GM23338 (cell line): ENCODE measurements around the gene SMOC1. TPM values are rescaled to one million over a fixed set of nuclear protein-coding genes. Genes with fewer than 3 reads are reported as not detected.

ENCODE experiments used
- ATAC-seq: fragments of 200-7000 bp; cut with Tn5 transposase; 3 replicates; pipeline ENCODE4 v1.9.1; 2020
- DNase-seq: peaks from one replicate; pipeline ENCODE4 v3.0.0-alpha.2; 2015; ENCODE audit warnings: low spot score
- H2AFZ ChIP-seq: fragments of 200-600 bp; sonication (generic); 2 replicates; pipeline ENCODE4 v1.8.0; 2016; ENCODE audit warnings: antibody characterized with exemption, mild to moderate bottlenecking, moderate library complexity
- H3F3A ChIP-seq: fragments of 200-600 bp; sonication (generic); replicated peaks from 2 replicates; pipeline ENCODE4 v1.8.0; 2017; ENCODE audit warnings: antibody characterized with exemption, mixed run types, low read depth
- H3K27ac ChIP-seq: fragments of 200-600 bp; sonication (generic); 2 replicates; pipeline ENCODE4 v1.6.1; 2016; ENCODE audit warnings: low read depth
- H3K27me3 ChIP-seq: fragments of 200-600 bp; sonication (generic); 2 replicates; pipeline ENCODE4 v1.8.0; 2016; ENCODE audit warnings: mild to moderate bottlenecking, mixed run types, moderate library complexity; ENCODE audit not compliant: insufficient read depth
- H3K36me3 ChIP-seq: fragments of 200-600 bp; sonication (generic); 2 replicates; pipeline ENCODE4 v1.8.0; 2016; ENCODE audit warnings: mild to moderate bottlenecking; ENCODE audit not compliant: insufficient read depth
- H3K4me1 ChIP-seq: fragments of 200-600 bp; sonication (generic); 2 replicates; pipeline ENCODE4 v1.8.0; 2016; ENCODE audit warnings: mild to moderate bottlenecking, moderate library complexity; ENCODE audit not compliant: insufficient read depth
- H3K4me2 ChIP-seq: fragments of 200-600 bp; sonication (generic); 2 replicates; pipeline ENCODE4 v1.7.1; 2017; ENCODE audit warnings: mixed run types
- H3K4me3 ChIP-seq: fragments of 200-600 bp; sonication (generic); 2 replicates; pipeline ENCODE4 v1.6.1; 2016; ENCODE audit warnings: mixed run types
- H3K79me2 ChIP-seq: fragments of 200-600 bp; sonication (generic); replicated peaks from 2 replicates; pipeline ENCODE4 v1.8.0; 2017; ENCODE audit warnings: mild to moderate bottlenecking; ENCODE audit not compliant: insufficient read depth
- H3K9me2 ChIP-seq: fragments of 200-600 bp; sonication (generic); 2 replicates; pipeline ENCODE4 v1.8.0; 2017; ENCODE audit not compliant: insufficient read depth
- H4K20me1 ChIP-seq: fragments of 200-600 bp; sonication (generic); replicated peaks from 2 replicates; pipeline ENCODE4 v1.8.0; 2017; ENCODE audit warnings: mild to moderate bottlenecking; ENCODE audit not compliant: insufficient read depth
- H3K27ac Mint-ChIP-seq: 2 replicates; pipeline ENCODE4 v1.8.0; 2020; ENCODE audit warnings: inconsistent platforms, mild to moderate bottlenecking, moderate library complexity, mixed read lengths
- H3K27me3 Mint-ChIP-seq: 3 replicates; pipeline ENCODE4 v1.8.0; 2022; ENCODE audit warnings: low read depth, mild to moderate bottlenecking, moderate library complexity, mixed read lengths, inconsistent platforms; ENCODE audit not compliant: insufficient read depth, poor library complexity
- H3K36me3 Mint-ChIP-seq: 3 replicates; pipeline ENCODE4 v1.8.0; 2021; ENCODE audit warnings: low read depth, mild to moderate bottlenecking, inconsistent platforms, moderate library complexity, mixed read lengths
- H3K4me1 Mint-ChIP-seq: 3 replicates; pipeline ENCODE4 v1.8.0; 2020; ENCODE audit warnings: mild to moderate bottlenecking, inconsistent platforms, mixed read lengths
- H3K4me3 Mint-ChIP-seq: 3 replicates; pipeline ENCODE4 v1.8.0; 2021; ENCODE audit warnings: moderate library complexity, mild to moderate bottlenecking, inconsistent platforms, mixed read lengths
- H3K9me3 Mint-ChIP-seq: 3 replicates; pipeline ENCODE4 v1.8.0; 2020; ENCODE audit warnings: moderate library complexity, mild to moderate bottlenecking, inconsistent platforms, mixed read lengths
- CREB1 ChIP-seq: fragments of 250-450 bp; sonication (Bioruptor Pico); IDR thresholded peaks from 2 replicates; pipeline ENCODE4 v1.5.0; 2020; ENCODE audit warnings: low read depth, mild to moderate bottlenecking, moderate library complexity
- EZH2phosphoT487 ChIP-seq: fragments of 200-600 bp; sonication (generic); IDR thresholded peaks from one replicate; pipeline ENCODE4 v1.8.1; 2018; ENCODE audit warnings: antibody characterized with exemption; ENCODE audit not compliant: unreplicated experiment
- JUNB ChIP-seq: IDR thresholded peaks from one replicate; pipeline ENCODE4 v1.6.1; 2016; ENCODE audit warnings: antibody characterized with exemption; ENCODE audit not compliant: unreplicated experiment
- NANOG ChIP-seq: IDR thresholded peaks from 2 replicates; pipeline ENCODE4 v1.6.1; 2016; ENCODE audit warnings: antibody characterized with exemption, borderline replicate concordance
- ZNF114 ChIP-seq: fragments of 250-450 bp; sonication (Bioruptor Pico); IDR thresholded peaks from 2 replicates; pipeline ENCODE4 v1.5.0; 2020; ENCODE audit warnings: mild to moderate bottlenecking, moderate library complexity
- ZNF331 ChIP-seq: fragments of 250-450 bp; sonication (Bioruptor Pico); IDR thresholded peaks from 2 replicates; pipeline ENCODE4 v1.5.0; 2020; ENCODE audit warnings: low read depth, mild to moderate bottlenecking, moderate library complexity
- polyA plus RNA-seq: library from polyadenylated mRNA; unstranded; fragments of >200 nt; fragmentation: Nextera tagmentation; extraction: Ambion mirVana; gene quantifications from 2 replicates; pipeline ENCODE4 v1.2.1, GENCODE V29; 2016
- total RNA-seq: library from RNA; depleted of rRNA; stranded (reverse); fragments of >200 nt; shearing (Covaris generic); gene quantifications from 2 replicates; pipeline ENCODE4 v1.2.3, GENCODE V29; 2014
- TF ChIP-seq, protein P1 (sequence below), 2 experiments: fragments of 200-600 bp in 1 of 2; sonication (generic) in 1 of 2; conservative IDR thresholded peaks; 2 replicates each; pipeline versions ENCODE4 v1.5.1 to v1.6.1; 2016 to 2017; ENCODE audit warnings: antibody characterized with exemption in 2 of 2, low read depth in 2 of 2, mild to moderate bottlenecking in 2 of 2, moderate library complexity in 1 of 2
- TF ChIP-seq, protein P2 (sequence below): fragments of 250-450 bp; sonication (Bioruptor Pico); IDR thresholded peaks from 2 replicates; pipeline ENCODE4 v1.5.0; 2020; ENCODE audit warnings: mild to moderate bottlenecking, moderate library complexity

Gene SMOC1
- total and polyA plus RNA-seq, 2 experiments from 2014 or later, result 0.79 to 1.6 TPM

DNA sequence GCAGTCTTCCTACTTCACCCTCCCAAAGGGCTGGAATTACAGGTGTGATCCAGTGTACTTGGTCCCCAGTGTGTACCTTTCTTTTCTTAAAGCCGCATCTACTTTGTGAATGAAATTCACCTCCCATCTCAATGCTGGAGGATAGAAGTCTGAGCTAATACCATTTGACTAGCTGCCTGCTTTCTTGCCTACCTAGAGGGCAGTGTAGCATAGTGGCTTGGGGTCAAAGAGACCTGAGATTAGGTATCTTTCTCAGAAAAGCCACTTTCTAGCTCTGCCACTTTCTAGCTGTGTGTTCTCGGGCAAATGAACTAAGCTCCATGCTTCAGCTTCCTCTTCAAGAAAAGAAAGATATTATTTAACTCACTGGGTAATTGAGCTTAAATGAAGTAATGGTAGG is 16.9 kb downstream of the SMOC1 start:
- H3K4me2 ChIP-seq, result no peak overlapping the region
- H2AFZ ChIP-seq, result no peak overlapping the region
- no peak overlapping the region for H3K4me3 ChIP-seq
- no peaks in the 10 kb centered on the region for H3K27me3 ChIP-seq
- no peak for TF ChIP-seq EZH2phosphoT487
- TF ChIP-seq, protein P1, sequence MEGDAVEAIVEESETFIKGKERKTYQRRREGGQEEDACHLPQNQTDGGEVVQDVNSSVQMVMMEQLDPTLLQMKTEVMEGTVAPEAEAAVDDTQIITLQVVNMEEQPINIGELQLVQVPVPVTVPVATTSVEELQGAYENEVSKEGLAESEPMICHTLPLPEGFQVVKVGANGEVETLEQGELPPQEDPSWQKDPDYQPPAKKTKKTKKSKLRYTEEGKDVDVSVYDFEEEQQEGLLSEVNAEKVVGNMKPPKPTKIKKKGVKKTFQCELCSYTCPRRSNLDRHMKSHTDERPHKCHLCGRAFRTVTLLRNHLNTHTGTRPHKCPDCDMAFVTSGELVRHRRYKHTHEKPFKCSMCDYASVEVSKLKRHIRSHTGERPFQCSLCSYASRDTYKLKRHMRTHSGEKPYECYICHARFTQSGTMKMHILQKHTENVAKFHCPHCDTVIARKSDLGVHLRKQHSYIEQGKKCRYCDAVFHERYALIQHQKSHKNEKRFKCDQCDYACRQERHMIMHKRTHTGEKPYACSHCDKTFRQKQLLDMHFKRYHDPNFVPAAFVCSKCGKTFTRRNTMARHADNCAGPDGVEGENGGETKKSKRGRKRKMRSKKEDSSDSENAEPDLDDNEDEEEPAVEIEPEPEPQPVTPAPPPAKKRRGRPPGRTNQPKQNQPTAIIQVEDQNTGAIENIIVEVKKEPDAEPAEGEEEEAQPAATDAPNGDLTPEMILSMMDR (conservative IDR thresholded peaks at IDR 0.05; ENCODE audit: low read depth in 2 of 2), result peak in 1 of 2 experiments; percentile 39; a peak in 2 of 4 replicates
- no peaks in the 10 kb centered on the region for H3K79me2 ChIP-seq
- no peaks in the 10 kb centered on the region for H3F3A ChIP-seq
- Mint-ChIP-seq H3K27me3 (no peaks in the 10 kb centered on the region), H3K4me3 (no peak overlapping the region), H3K36me3 (no peaks in the 10 kb centered on the region; the same call in 2 of the 3 replicates), H3K4me1 (peaks cover 2% of the 10 kb centered on the region; the same call in 1 of the 3 replicates), H3K27ac (no peak overlapping the region), H3K9me3 (peaks cover 15% of the 10 kb centered on the region)
- no peak overlapping the region for H3K27ac ChIP-seq
- ATAC-seq, result no peak
- H3K9me2 ChIP-seq, result peaks cover 8% of the 10 kb centered on the region; the same call in 1 of the 2 replicates
- H4K20me1 ChIP-seq, result no peaks in the 10 kb centered on the region
- no peaks in the 10 kb centered on the region for H3K36me3 ChIP-seq
- no peak for DNase-seq
- H3K4me1 ChIP-seq, result no peaks in the 10 kb centered on the region

DNA sequence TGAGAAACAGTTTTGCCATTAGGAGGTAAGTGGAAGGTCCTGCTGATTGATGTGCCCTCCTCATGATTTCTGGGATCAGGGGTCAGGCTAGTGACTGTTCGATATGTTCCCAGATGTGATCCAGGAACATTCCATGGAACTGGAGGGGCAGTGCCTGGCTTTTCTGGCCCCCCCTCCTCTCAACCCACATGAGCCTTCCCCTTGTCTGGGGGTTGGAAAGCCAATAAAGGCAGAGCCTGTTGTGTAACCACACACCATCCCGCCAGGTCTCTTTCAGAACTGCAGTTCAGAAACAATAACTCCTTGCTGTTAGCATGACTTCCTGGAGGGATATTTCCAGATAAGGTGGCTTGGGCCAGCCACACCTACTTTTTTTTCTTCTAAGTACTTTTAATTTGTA is 17.8 kb downstream of the SMOC1 start:
- Mint-ChIP-seq H3K36me3 (no peaks in the 10 kb centered on the region; the same call in 2 of the 3 replicates), H3K27me3 (no peaks in the 10 kb centered on the region), H3K9me3 (peaks cover 19% of the 10 kb centered on the region), H3K4me1 (no peaks in the 10 kb centered on the region), H3K4me3 (no peak overlapping the region), H3K27ac (no peak overlapping the region)
- no peak overlapping the region for H3K27ac ChIP-seq
- H3K79me2 ChIP-seq, result no peaks in the 10 kb centered on the region
- no peak overlapping the region for H2AFZ ChIP-seq
- no peak for DNase-seq
- H3K4me3 ChIP-seq, result no peak overlapping the region
- H3K4me1 ChIP-seq, result no peaks in the 10 kb centered on the region
- no peaks in the 10 kb centered on the region for H3K36me3 ChIP-seq
- no peak for ATAC-seq
- H4K20me1 ChIP-seq, result no peaks in the 10 kb centered on the region
- H3K9me2 ChIP-seq, result peaks cover 8% of the 10 kb centered on the region; the same call in 1 of the 2 replicates
- no peaks in the 10 kb centered on the region for H3K27me3 ChIP-seq
- H3K4me2 ChIP-seq, result no peak overlapping the region
- H3F3A ChIP-seq, result no peaks in the 10 kb centered on the region
- no peak for TF ChIP-seq NANOG
- no peak for TF ChIP-seq ZNF331 (CRISPR knock-in tag)
- TF ChIP-seq, protein P2, sequence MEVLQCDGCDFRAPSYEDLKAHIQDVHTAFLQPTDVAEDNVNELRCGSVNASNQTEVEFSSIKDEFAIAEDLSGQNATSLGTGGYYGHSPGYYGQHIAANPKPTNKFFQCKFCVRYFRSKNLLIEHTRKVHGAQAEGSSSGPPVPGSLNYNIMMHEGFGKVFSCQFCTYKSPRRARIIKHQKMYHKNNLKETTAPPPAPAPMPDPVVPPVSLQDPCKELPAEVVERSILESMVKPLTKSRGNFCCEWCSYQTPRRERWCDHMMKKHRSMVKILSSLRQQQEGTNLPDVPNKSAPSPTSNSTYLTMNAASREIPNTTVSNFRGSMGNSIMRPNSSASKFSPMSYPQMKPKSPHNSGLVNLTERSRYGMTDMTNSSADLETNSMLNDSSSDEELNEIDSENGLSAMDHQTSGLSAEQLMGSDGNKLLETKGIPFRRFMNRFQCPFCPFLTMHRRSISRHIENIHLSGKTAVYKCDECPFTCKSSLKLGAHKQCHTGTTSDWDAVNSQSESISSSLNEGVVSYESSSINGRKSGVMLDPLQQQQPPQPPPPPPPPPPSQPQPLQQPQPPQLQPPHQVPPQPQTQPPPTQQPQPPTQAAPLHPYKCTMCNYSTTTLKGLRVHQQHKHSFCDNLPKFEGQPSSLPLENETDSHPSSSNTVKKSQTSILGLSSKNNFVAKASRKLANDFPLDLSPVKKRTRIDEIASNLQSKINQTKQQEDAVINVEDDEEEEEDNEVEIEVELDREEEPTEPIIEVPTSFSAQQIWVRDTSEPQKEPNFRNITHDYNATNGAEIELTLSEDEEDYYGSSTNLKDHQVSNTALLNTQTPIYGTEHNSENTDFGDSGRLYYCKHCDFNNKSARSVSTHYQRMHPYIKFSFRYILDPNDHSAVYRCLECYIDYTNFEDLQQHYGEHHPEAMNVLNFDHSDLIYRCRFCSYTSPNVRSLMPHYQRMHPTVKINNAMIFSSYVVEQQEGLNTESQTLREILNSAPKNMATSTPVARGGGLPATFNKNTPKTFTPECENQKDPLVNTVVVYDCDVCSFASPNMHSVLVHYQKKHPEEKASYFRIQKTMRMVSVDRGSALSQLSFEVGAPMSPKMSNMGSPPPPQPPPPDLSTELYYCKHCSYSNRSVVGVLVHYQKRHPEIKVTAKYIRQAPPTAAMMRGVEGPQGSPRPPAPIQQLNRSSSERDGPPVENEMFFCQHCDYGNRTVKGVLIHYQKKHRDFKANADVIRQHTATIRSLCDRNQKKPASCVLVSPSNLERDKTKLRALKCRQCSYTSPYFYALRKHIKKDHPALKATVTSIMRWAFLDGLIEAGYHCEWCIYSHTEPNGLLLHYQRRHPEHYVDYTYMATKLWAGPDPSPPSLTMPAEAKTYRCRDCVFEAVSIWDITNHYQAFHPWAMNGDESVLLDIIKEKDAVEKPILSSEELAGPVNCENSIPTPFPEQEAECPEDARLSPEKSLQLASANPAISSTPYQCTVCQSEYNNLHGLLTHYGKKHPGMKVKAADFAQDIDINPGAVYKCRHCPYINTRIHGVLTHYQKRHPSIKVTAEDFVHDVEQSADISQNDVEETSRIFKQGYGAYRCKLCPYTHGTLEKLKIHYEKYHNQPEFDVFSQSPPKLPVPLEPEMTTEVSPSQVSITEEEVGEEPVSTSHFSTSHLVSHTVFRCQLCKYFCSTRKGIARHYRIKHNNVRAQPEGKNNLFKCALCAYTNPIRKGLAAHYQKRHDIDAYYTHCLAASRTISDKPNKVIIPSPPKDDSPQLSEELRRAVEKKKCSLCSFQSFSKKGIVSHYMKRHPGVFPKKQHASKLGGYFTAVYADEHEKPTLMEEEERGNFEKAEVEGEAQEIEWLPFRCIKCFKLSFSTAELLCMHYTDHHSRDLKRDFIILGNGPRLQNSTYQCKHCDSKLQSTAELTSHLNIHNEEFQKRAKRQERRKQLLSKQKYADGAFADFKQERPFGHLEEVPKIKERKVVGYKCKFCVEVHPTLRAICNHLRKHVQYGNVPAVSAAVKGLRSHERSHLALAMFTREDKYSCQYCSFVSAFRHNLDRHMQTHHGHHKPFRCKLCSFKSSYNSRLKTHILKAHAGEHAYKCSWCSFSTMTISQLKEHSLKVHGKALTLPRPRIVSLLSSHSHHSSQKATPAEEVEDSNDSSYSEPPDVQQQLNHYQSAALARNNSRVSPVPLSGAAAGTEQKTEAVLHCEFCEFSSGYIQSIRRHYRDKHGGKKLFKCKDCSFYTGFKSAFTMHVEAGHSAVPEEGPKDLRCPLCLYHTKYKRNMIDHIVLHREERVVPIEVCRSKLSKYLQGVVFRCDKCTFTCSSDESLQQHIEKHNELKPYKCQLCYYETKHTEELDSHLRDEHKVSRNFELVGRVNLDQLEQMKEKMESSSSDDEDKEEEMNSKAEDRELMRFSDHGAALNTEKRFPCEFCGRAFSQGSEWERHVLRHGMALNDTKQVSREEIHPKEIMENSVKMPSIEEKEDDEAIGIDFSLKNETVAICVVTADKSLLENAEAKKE (CRISPR knock-in tag), result no peak
- TF ChIP-seq ZNF114, result no peak
- TF ChIP-seq EZH2phosphoT487, result no peak
- TF ChIP-seq, protein P1 (conservative IDR thresholded peaks at IDR 0.05; ENCODE audit: low read depth in 2 of 2), result no peak
- no peak for TF ChIP-seq JUNB
- no peak for TF ChIP-seq CREB1
